Tibial nerve (tissue), 4 donors: Measurements from ENCODE around the gene STAM. TPM values are rescaled to one million over a fixed set of nuclear protein-coding genes. Genes with fewer than 3 reads are reported as not detected.

Experiments used
- DNase-seq, 2 donors: peaks; one replicate each; pipeline ENCODE4 v3.0.0-alpha.2; 2019; ENCODE audit warnings: low spot score in 2 of 2
- H3K27ac ChIP-seq, 4 donors: fragments of 200-600 bp; sonication (generic) in 3 of 4; one replicate each; pipeline ENCODE4 v1.5.1; 2017 to 2019; ENCODE audit warnings: mild to moderate bottlenecking in 1 of 4
- H3K27me3 ChIP-seq, 2 donors: fragments of 200-600 bp; sonication (generic) in 1 of 2; one replicate each; pipeline versions ENCODE4 v1.5.1 to v1.6.0; 2017 to 2019
- H3K36me3 ChIP-seq, 3 donors: fragments of 200-600 bp; sonication (generic); one replicate each; pipeline ENCODE4 v1.5.1; 2018 to 2019
- H3K4me1 ChIP-seq, 4 donors: fragments of 200-600 bp; sonication (generic) in 3 of 4; one replicate each; pipeline ENCODE4 v1.5.1; 2017 to 2019
- H3K4me3 ChIP-seq, 4 donors: fragments of 200-600 bp; sonication (generic) in 3 of 4; one replicate each; pipeline ENCODE4 v1.5.1; 2017 to 2019; ENCODE audit warnings: mild to moderate bottlenecking in 1 of 4, moderate library complexity in 1 of 4
- H3K9me3 ChIP-seq, 4 donors: fragments of 200-600 bp; sonication (generic) in 3 of 4; one replicate each; pipeline ENCODE4 v1.5.1; 2017 to 2019
- CTCF ChIP-seq, 5 experiments: fragments of 200-600 bp in 3 of 5; fragments of 450-650 bp in 2 of 5; sonication (generic) in 3 of 5; IDR thresholded peaks; one replicate each; pipeline ENCODE4 v1.5.1; 2016 to 2019; ENCODE audit warnings: antibody characterized with exemption in 5 of 5, mild to moderate bottlenecking in 3 of 5, moderate library complexity in 2 of 5
- EP300 ChIP-seq, 2 donors: sonication (generic); formaldehyde crosslinking; IDR thresholded peaks; one replicate each; pipeline ENCODE4 v1.6.1; 2017; ENCODE audit warnings: antibody characterized with exemption in 2 of 2, mild to moderate bottlenecking in 1 of 2
- POLR2A ChIP-seq, 2 donors: fragments of 450-650 bp; IDR thresholded peaks; one replicate each; pipeline ENCODE4 v1.6.1; 2017; ENCODE audit warnings: antibody characterized with exemption in 2 of 2, mild to moderate bottlenecking in 2 of 2, moderate library complexity in 2 of 2
- WGBS, 2 donors: methylation state at CpG; one replicate each; pipeline ENCODE4 v1.1.5; 2018; 5-methylcytosine and 5-hydroxymethylcytosine counted together
- total RNA-seq, 4 donors: library from RNA; depleted of rRNA; stranded (reverse); fragments of >200 nt; gene quantifications; one replicate each; pipeline ENCODE4 v1.1.0, GENCODE V29; 2016

The STAM gene
- total RNA-seq, 4 donors from 2014 or later, result 17.3 to 28.2 (median 25.1) TPM

- no peak overlapping the region for H3K27ac ChIP-seq
- DNase-seq, result no peak
- no peak for TF ChIP-seq EP300 (IDR thresholded peaks at IDR 0.05)
- no peak for TF ChIP-seq POLR2A (IDR thresholded peaks at IDR 0.05)
- no peak for TF ChIP-seq CTCF (IDR thresholded peaks at IDR 0.05)
- no peak overlapping the region for H3K4me3 ChIP-seq
- no peaks in the 10 kb centered on the region for H3K36me3 ChIP-seq
- no peaks in the 10 kb centered on the region for H3K27me3 ChIP-seq
- 89 to 92% methylated on average over 9 of the region's 9 CpGs for WGBS, 2 donors
- H3K4me1 ChIP-seq, result peaks cover 0 to 8% (median 0%) of the 10 kb centered on the region in 4 donors
- no peaks in the 10 kb centered on the region for H3K9me3 ChIP-seq
Observed at GRCh38 chr10:17734432-17735080, 90.6 kb downstream of the STAM start.

- Histone ChIP-seq H3K36me3 (no peaks in the 10 kb centered on the region), H3K27ac (no peak overlapping the region), H3K4me3 (no peak overlapping the region), H3K9me3 (no peaks in the 10 kb centered on the region), H3K27me3 (no peaks in the 10 kb centered on the region), H3K4me1 (peaks cover 0 to 8% (median 0%) of the 10 kb centered on the region in 4 donors)
- 63 to 75% methylated on average over 15 of the region's 15 CpGs for WGBS, 2 donors
- peak in 1 of 2 donors; percentile 35 for TF ChIP-seq EP300 (IDR thresholded peaks at IDR 0.05)
- TF ChIP-seq CTCF (IDR thresholded peaks at IDR 0.05), result no peak
- TF ChIP-seq POLR2A (IDR thresholded peaks at IDR 0.05), result no peak
- no peak for DNase-seq
Observed at GRCh38 chr10:17735166-17735941, 91.4 kb downstream of the STAM start.

- Histone ChIP-seq H3K27me3 (no peaks in the 10 kb centered on the region), H3K4me3 (no peak overlapping the region), H3K27ac (no peak overlapping the region), H3K36me3 (no peaks in the 10 kb centered on the region), H3K4me1 (peaks cover 0 to 8% (median 0%) of the 10 kb centered on the region in 4 donors), H3K9me3 (no peaks in the 10 kb centered on the region)
- TF ChIP-seq POLR2A (IDR thresholded peaks at IDR 0.05) (no peak), EP300 (IDR thresholded peaks at IDR 0.05) (no peak), CTCF (IDR thresholded peaks at IDR 0.05) (no peak)
- WGBS, 2 donors, result 78 to 82% methylated on average over 2 of the region's 2 CpGs
- DNase-seq, result no peak
Observed at GRCh38 chr10:17736223-17736622, 92.3 kb downstream of the STAM start.

- Histone ChIP-seq H3K4me3 (no peak overlapping the region), H3K36me3 (no peaks in the 10 kb centered on the region), H3K27ac (no peak overlapping the region), H3K9me3 (no peaks in the 10 kb centered on the region), H3K4me1 (peaks cover 0 to 8% (median 0%) of the 10 kb centered on the region in 4 donors), H3K27me3 (no peaks in the 10 kb centered on the region)
- DNase-seq, result peak in 1 of 2 donors; percentile 14
- TF ChIP-seq EP300 (IDR thresholded peaks at IDR 0.05) (no peak), POLR2A (IDR thresholded peaks at IDR 0.05) (no peak), CTCF (IDR thresholded peaks at IDR 0.05) (peak; percentile 48 to 57 (median 50))
- WGBS, 2 donors, result 44 to 46% methylated on average over 12 of the region's 12 CpGs
Observed at GRCh38 chr10:17737027-17737965, 93.3 kb downstream of the STAM start.
